Measurements from ENCODE around the gene ABL1.

The ABL1 gene

DNA sequence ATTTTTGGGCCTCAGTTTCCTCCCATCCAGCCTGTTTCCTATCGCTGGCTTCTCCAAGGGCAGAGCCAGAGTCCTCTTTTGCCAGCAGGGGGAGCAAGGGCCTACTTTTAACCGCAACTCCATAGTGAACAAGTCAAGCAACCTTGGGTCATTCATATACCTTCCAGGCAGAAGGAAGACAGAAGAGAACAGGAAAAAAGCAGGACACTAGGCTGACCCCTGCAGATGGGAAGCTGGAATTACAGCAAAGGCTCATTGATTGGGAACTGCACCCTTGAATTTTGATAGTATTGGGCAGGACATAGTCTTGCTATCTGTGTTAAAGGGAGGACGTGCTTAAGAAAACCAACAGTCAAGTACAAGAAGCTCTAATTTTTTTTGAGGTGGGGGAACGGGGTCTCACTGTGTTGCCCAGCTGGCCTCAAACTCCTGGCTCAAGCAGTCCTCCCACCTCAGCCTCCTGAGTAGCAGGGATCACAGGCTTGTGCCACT is 31.5 kb downstream of the ABL1 start:
- Histone ChIP-seq H3K4me1 (ENCODE audit: insufficient read depth, low read length) (no peaks in the 10 kb centered on the region; the same call in 1 of the 2 replicates), H3K27me3 (ENCODE audit: insufficient read depth, low read length) (no peaks in the 10 kb centered on the region), H3K9ac (ENCODE audit: low read depth, low read length) (no peak overlapping the region), H3K4me3 (ENCODE audit: low read length) (no peak overlapping the region), H3K36me3 (ENCODE audit: insufficient read depth, low read length) (peaks cover 65% of the 10 kb centered on the region), H3K9me3 (ENCODE audit: insufficient read depth, low read depth, low read length) (no peaks in the 10 kb centered on the region), H3K27ac (ENCODE audit: low read depth, low read length) (no peak overlapping the region)
- WGBS, result 47% methylated on average over 4 of the region's 4 CpGs

DNA sequence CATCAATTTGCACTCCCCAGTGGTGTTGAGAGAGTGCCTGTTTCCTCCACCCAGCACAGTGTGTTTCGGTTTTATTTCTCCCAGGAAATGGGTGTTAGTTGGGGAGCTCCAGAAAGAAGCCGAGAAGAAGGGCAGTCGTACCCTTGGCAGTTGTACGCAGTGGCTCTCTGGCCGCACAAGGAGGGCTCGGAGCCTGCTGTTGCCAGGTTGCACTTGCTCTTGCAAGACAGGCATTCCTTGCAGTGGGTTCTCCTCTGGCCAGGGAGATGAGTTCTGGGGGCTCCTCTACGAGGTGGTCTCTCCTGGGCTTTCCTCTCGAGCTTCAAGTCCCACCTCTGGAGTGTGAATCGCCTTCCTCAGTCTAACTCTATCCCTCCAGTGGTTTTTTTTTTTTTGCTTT is 32.5 kb downstream of the ABL1 start:
- no peaks in the 10 kb centered on the region; the same call in 1 of the 2 replicates for H3K4me1 ChIP-seq (ENCODE audit: insufficient read depth, low read length)
- WGBS, result 95% methylated on average over 9 of the region's 9 CpGs
- H3K27ac ChIP-seq (ENCODE audit: low read depth, low read length), result no peak overlapping the region
- H3K9me3 ChIP-seq (ENCODE audit: insufficient read depth, low read depth, low read length), result no peaks in the 10 kb centered on the region
- no peak overlapping the region for H3K9ac ChIP-seq (ENCODE audit: low read depth, low read length)
- H3K27me3 ChIP-seq (ENCODE audit: insufficient read depth, low read length), result no peaks in the 10 kb centered on the region
- no peak overlapping the region for H3K4me3 ChIP-seq (ENCODE audit: low read length)
- H3K36me3 ChIP-seq (ENCODE audit: insufficient read depth, low read length), result peaks cover 67% of the 10 kb centered on the region

- no peaks in the 10 kb centered on the region for H3K9me3 ChIP-seq (ENCODE audit: insufficient read depth, low read depth, low read length)
- no peak overlapping the region for H3K9ac ChIP-seq (ENCODE audit: low read depth, low read length)
- WGBS, result 93% methylated on average over 3 of the region's 3 CpGs
These were observed 33.2 kb downstream of the ABL1 start for GRCh38 chr9:130868230-130868629.

GRCh38 chr9:130869250-130869649 is 34.2 kb downstream of the ABL1 start:
- no peaks in the 10 kb centered on the region; the same call in 1 of the 2 replicates for H3K4me1 ChIP-seq (ENCODE audit: insufficient read depth, low read length)
- H3K36me3 ChIP-seq (ENCODE audit: insufficient read depth, low read length), result peaks cover 68% of the 10 kb centered on the region
- WGBS, result 96% methylated on average over 8 of the region's 8 CpGs
- no peak overlapping the region for H3K9ac ChIP-seq (ENCODE audit: low read depth, low read length)
- H3K4me3 ChIP-seq (ENCODE audit: low read length), result no peak overlapping the region
- H3K9me3 ChIP-seq (ENCODE audit: insufficient read depth, low read depth, low read length), result no peaks in the 10 kb centered on the region
- no peaks in the 10 kb centered on the region for H3K27me3 ChIP-seq (ENCODE audit: insufficient read depth, low read length)
- H3K27ac ChIP-seq (ENCODE audit: low read depth, low read length), result no peak overlapping the region

More at GRCh38 chr9:130868230-130868629, 33.2 kb downstream of the ABL1 start:
- peaks cover 67% of the 10 kb centered on the region for H3K36me3 ChIP-seq (ENCODE audit: insufficient read depth, low read length)
- H3K4me1 ChIP-seq (ENCODE audit: insufficient read depth, low read length), result no peaks in the 10 kb centered on the region; the same call in 1 of the 2 replicates
- no peak overlapping the region for H3K27ac ChIP-seq (ENCODE audit: low read depth, low read length)
- no peaks in the 10 kb centered on the region for H3K27me3 ChIP-seq (ENCODE audit: insufficient read depth, low read length)
- H3K4me3 ChIP-seq (ENCODE audit: low read length), result no peak overlapping the region

- Histone ChIP-seq H3K9ac (ENCODE audit: low read depth, low read length) (no peak overlapping the region), H3K36me3 (ENCODE audit: insufficient read depth, low read length) (peaks cover 73% of the 10 kb centered on the region)
- 95% methylated on average over 17 of the region's 17 CpGs for WGBS
These were observed 35.7 kb downstream of the ABL1 start for GRCh38 chr9:130870491-130871381.

DNA sequence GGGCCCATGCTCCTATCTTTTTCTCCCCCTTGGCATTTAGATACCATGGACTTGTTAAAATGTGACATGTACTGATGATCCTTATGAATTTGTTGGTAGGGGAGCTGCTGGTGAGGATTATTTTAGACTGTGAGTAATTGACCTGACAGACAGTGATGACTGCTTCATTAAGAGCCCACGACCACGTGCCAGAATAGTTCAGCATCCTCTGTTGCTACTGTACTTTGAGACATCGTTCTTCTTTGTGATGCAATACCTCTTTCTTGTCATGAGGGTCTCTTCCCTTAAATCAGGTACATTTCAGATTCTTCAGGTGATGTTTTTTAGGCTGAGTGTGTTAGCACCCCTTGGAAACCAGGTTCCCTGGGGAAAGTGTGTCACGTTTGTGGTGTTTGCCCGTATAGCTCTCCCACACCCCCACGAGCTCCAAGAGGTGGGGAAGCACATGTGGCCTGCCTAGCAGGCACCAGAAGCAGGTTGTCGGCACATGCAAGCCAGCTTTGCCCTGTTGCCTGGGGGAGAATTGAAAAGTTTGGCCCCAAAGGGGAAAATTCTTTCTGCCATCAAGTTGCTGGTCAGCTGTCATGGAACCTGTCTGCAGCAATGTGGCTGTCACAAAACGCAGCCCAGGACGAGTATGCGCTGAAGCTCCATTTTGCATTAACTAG is 36.5 kb downstream of the ABL1 start:
- no peaks in the 10 kb centered on the region; the same call in 1 of the 2 replicates for H3K4me1 ChIP-seq (ENCODE audit: insufficient read depth, low read length)
- H3K27ac ChIP-seq (ENCODE audit: low read depth, low read length), result no peak overlapping the region
- 93% methylated on average over 10 of the region's 10 CpGs for WGBS
- H3K4me3 ChIP-seq (ENCODE audit: low read length), result no peak overlapping the region
- no peaks in the 10 kb centered on the region for H3K27me3 ChIP-seq (ENCODE audit: insufficient read depth, low read length)
- peaks cover 76% of the 10 kb centered on the region for H3K36me3 ChIP-seq (ENCODE audit: insufficient read depth, low read length)
- H3K9me3 ChIP-seq (ENCODE audit: insufficient read depth, low read depth, low read length), result no peaks in the 10 kb centered on the region
- no peak overlapping the region for H3K9ac ChIP-seq (ENCODE audit: low read depth, low read length)

More at GRCh38 chr9:130870491-130871381, 35.7 kb downstream of the ABL1 start:
- Histone ChIP-seq H3K9me3 (ENCODE audit: insufficient read depth, low read depth, low read length) (no peaks in the 10 kb centered on the region), H3K27ac (ENCODE audit: low read depth, low read length) (no peak overlapping the region), H3K4me3 (ENCODE audit: low read length) (no peak overlapping the region), H3K4me1 (ENCODE audit: insufficient read depth, low read length) (no peaks in the 10 kb centered on the region; the same call in 1 of the 2 replicates), H3K27me3 (ENCODE audit: insufficient read depth, low read length) (no peaks in the 10 kb centered on the region)

- Histone ChIP-seq H3K27ac (ENCODE audit: low read depth, low read length) (no peak overlapping the region), H3K27me3 (ENCODE audit: insufficient read depth, low read length) (no peaks in the 10 kb centered on the region), H3K4me3 (ENCODE audit: low read length) (no peak overlapping the region), H3K36me3 (ENCODE audit: insufficient read depth, low read length) (peaks cover 78% of the 10 kb centered on the region), H3K4me1 (ENCODE audit: insufficient read depth, low read length) (no peaks in the 10 kb centered on the region; the same call in 1 of the 2 replicates), H3K9me3 (ENCODE audit: insufficient read depth, low read depth, low read length) (no peaks in the 10 kb centered on the region), H3K9ac (ENCODE audit: low read depth, low read length) (no peak overlapping the region)
- WGBS, result 96% methylated on average over 15 of the region's 15 CpGs
These were observed 37.0 kb downstream of the ABL1 start for GRCh38 chr9:130872093-130872492.

DNA sequence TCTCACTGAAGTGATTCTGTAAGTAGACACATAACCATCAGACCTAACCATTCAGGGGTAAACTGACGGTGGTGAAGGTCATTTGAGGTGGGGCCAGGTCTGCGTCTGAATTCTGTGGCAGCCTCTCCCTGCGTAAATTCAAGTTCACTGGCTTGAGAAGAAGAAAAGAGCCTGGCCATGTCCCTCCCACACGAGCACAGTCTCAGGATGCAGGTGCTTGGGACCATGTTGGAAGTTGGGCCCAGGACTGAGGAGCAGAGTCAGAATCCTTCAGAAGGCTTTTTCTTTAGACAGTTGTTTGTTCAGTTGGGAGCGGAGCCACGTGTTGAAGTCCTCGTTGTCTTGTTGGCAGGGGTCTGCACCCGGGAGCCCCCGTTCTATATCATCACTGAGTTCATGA is 37.5 kb downstream of the ABL1 start:
- Histone ChIP-seq H3K36me3 (ENCODE audit: insufficient read depth, low read length) (peaks cover 78% of the 10 kb centered on the region), H3K4me1 (ENCODE audit: insufficient read depth, low read length) (no peaks in the 10 kb centered on the region; the same call in 1 of the 2 replicates), H3K9me3 (ENCODE audit: insufficient read depth, low read depth, low read length) (no peaks in the 10 kb centered on the region), H3K4me3 (ENCODE audit: low read length) (no peak overlapping the region), H3K9ac (ENCODE audit: low read depth, low read length) (no peak overlapping the region), H3K27ac (ENCODE audit: low read depth, low read length) (no peak overlapping the region), H3K27me3 (ENCODE audit: insufficient read depth, low read length) (no peaks in the 10 kb centered on the region)
- 96% methylated on average over 9 of the region's 9 CpGs for WGBS

DNA sequence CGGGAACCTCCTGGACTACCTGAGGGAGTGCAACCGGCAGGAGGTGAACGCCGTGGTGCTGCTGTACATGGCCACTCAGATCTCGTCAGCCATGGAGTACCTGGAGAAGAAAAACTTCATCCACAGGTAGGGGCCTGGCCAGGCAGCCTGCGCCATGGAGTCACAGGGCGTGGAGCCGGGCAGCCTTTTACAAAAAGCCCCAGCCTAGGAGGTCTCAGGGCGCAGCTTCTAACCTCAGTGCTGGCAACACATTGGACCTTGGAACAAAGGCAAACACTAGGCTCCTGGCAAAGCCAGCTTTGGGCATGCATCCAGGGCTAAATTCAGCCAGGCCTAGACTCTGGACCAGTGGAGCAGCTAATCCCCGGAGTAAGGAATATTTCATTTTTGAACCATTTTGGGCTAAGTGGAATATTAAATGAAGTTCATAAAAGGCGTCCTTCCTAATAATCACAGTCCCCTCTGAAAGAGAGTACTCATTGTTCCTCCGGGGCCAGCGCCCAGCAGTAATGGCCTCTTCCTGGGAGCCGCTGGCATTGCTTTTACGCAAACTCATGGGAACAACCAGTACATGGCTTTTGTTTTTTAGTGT is 38.0 kb downstream of the ABL1 start:
- no peak overlapping the region for H3K9ac ChIP-seq (ENCODE audit: low read depth, low read length)
- no peaks in the 10 kb centered on the region; the same call in 1 of the 2 replicates for H3K4me1 ChIP-seq (ENCODE audit: insufficient read depth, low read length)
- no peak overlapping the region for H3K4me3 ChIP-seq (ENCODE audit: low read length)
- no peak overlapping the region for H3K27ac ChIP-seq (ENCODE audit: low read depth, low read length)
- 96% methylated on average over 15 of the region's 15 CpGs for WGBS
- peaks cover 79% of the 10 kb centered on the region for H3K36me3 ChIP-seq (ENCODE audit: insufficient read depth, low read length)
- no peaks in the 10 kb centered on the region for H3K9me3 ChIP-seq (ENCODE audit: insufficient read depth, low read depth, low read length)
- no peaks in the 10 kb centered on the region for H3K27me3 ChIP-seq (ENCODE audit: insufficient read depth, low read length)

- Histone ChIP-seq H3K4me3 (ENCODE audit: low read length) (no peak overlapping the region), H3K9me3 (ENCODE audit: insufficient read depth, low read depth, low read length) (no peaks in the 10 kb centered on the region), H3K9ac (ENCODE audit: low read depth, low read length) (no peak overlapping the region), H3K27ac (ENCODE audit: low read depth, low read length) (no peak overlapping the region), H3K36me3 (ENCODE audit: insufficient read depth, low read length) (peaks cover 88% of the 10 kb centered on the region), H3K27me3 (ENCODE audit: insufficient read depth, low read length) (no peaks in the 10 kb centered on the region), H3K4me1 (ENCODE audit: insufficient read depth, low read length) (no peaks in the 10 kb centered on the region; the same call in 1 of the 2 replicates)
- 95% methylated on average over 8 of the region's 8 CpGs for WGBS
These were observed 38.9 kb downstream of the ABL1 start for GRCh38 chr9:130873966-130874365.

- WGBS, result 95% methylated on average over 5 of the region's 5 CpGs
- Histone ChIP-seq H3K4me3 (ENCODE audit: low read length) (no peak overlapping the region), H3K36me3 (ENCODE audit: insufficient read depth, low read length) (peaks cover 90% of the 10 kb centered on the region), H3K9me3 (ENCODE audit: insufficient read depth, low read depth, low read length) (no peaks in the 10 kb centered on the region), H3K9ac (ENCODE audit: low read depth, low read length) (no peak overlapping the region), H3K27ac (ENCODE audit: low read depth, low read length) (no peak overlapping the region), H3K4me1 (ENCODE audit: insufficient read depth, low read length) (no peaks in the 10 kb centered on the region; the same call in 1 of the 2 replicates), H3K27me3 (ENCODE audit: insufficient read depth, low read length) (no peaks in the 10 kb centered on the region)
These were observed 39.7 kb downstream of the ABL1 start for GRCh38 chr9:130874783-130875182.
